ENCODE results near the gene DNAJC16. TPM values are rescaled to one million over a fixed set of nuclear protein-coding genes. Genes with fewer than 3 reads are reported as not detected.
"Not testable (repeated sequence)": the region's sequence is repeated elsewhere in the genome, so short reads cannot be mapped to it uniquely, and the experiment has no call there.

Gene DNAJC16
- total RNA-seq, 1 donor from 2014 or later, result 32.5 TPM

DNA sequence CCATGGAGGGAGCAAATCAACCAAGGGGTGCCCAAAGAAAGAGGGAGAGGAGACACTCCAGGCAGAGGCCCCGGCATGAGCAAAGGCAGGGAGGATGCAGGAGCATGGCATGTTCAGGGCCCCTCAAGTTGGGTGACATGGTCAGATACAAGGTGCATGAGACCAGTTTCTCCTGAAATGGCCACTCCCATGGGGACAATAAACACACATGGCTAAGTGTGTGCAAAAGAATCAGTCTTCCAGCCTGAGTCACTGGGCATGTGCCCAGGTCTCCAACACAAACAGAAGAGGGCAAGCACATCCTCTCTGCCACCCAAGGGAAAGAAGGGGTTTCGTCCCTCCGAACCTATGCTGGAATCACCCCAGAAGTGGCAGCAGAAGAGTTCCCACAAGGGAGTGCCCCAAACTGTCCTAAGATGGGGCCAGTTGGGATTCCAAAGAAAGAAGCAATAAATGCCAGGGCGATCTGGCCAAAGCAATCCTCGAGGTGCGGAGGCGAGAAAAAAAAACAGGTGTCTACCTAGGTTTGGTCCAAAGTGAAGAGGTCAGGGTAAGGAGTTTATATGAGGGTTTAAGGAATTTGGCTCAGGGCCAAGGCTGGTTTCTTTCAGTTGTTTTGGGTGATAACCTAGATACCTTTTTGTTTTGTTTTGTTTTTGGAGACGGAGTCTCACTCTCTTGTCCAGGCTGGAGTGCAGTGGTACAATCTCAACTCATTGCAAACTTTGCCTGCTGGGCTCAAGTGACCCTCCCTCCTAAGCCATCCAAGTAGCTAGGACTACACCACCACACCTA is 15.8 kb upstream of the DNAJC16 start:
- no peaks in the 10 kb centered on the region for H3K4me1 Mint-ChIP-seq (ENCODE audit: low read depth, unreplicated experiment)
- no peak overlapping the region for H3K4me3 Mint-ChIP-seq (ENCODE audit: unreplicated experiment)
- H3K36me3 Mint-ChIP-seq (ENCODE audit: unreplicated experiment), result no peaks in the 10 kb centered on the region
- DNase-seq, result no peak
- no peak overlapping the region for H3K27ac Mint-ChIP-seq (ENCODE audit: unreplicated experiment)
- H3K27me3 Mint-ChIP-seq (ENCODE audit: unreplicated experiment), result peaks cover 4% of the 10 kb centered on the region
- H3K9me3 Mint-ChIP-seq (ENCODE audit: unreplicated experiment), result peaks cover 5% of the 10 kb centered on the region
- TF ChIP-seq, protein P1, sequence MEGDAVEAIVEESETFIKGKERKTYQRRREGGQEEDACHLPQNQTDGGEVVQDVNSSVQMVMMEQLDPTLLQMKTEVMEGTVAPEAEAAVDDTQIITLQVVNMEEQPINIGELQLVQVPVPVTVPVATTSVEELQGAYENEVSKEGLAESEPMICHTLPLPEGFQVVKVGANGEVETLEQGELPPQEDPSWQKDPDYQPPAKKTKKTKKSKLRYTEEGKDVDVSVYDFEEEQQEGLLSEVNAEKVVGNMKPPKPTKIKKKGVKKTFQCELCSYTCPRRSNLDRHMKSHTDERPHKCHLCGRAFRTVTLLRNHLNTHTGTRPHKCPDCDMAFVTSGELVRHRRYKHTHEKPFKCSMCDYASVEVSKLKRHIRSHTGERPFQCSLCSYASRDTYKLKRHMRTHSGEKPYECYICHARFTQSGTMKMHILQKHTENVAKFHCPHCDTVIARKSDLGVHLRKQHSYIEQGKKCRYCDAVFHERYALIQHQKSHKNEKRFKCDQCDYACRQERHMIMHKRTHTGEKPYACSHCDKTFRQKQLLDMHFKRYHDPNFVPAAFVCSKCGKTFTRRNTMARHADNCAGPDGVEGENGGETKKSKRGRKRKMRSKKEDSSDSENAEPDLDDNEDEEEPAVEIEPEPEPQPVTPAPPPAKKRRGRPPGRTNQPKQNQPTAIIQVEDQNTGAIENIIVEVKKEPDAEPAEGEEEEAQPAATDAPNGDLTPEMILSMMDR (IDR thresholded peaks at IDR 0.05; ENCODE audit: partially characterized antibody, unreplicated experiment), result no peak

DNA sequence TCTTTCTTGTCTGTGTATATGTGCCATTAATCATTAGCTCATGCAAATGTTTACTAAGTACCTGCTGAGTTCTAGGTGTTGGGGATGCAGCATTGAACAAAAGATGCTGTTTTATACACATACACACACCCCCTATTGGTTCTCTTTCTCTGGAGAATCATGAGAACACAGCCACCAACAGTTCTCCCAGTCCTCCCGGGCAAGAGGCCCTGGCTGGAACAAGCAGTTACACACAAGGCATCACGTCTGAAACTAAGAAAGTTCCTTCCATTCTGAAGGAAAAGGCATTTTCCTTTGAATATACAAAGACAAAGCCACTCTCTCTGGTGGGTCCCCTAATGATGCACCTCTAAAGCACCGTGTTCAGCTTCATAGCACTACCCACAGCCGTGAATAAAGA is 13.5 kb upstream of the DNAJC16 start:
- Mint-ChIP-seq H3K9me3 (ENCODE audit: unreplicated experiment) (peaks cover 3% of the 10 kb centered on the region), H3K36me3 (ENCODE audit: unreplicated experiment) (no peaks in the 10 kb centered on the region), H3K27ac (ENCODE audit: unreplicated experiment) (no peak overlapping the region), H3K27me3 (ENCODE audit: unreplicated experiment) (peaks cover 4% of the 10 kb centered on the region), H3K4me3 (ENCODE audit: unreplicated experiment) (no peak overlapping the region), H3K4me1 (ENCODE audit: low read depth, unreplicated experiment) (no peaks in the 10 kb centered on the region)
- DNase-seq, result no peak
- TF ChIP-seq, protein P1 (IDR thresholded peaks at IDR 0.05; ENCODE audit: partially characterized antibody, unreplicated experiment), result no peak

DNA sequence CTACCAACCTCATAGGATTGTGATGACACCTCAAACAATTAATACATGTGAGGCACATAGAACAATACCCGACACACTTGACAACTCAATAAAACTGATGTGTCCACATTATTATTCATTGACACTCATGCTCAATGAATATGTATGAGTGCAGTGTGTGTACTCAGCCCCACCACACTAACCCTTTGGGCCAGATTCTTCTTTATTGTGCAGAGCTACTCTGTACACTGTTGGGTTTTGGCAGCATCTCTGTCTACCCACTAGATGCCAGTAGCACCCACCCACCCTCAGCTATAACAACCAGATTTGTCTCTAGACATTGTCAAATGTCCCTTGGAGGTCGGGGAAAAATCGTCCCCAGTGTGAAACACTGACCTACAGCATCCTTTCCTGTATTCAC is 12.7 kb upstream of the DNAJC16 start:
- H3K27me3 Mint-ChIP-seq (ENCODE audit: unreplicated experiment), result peaks cover 4% of the 10 kb centered on the region

DNA sequence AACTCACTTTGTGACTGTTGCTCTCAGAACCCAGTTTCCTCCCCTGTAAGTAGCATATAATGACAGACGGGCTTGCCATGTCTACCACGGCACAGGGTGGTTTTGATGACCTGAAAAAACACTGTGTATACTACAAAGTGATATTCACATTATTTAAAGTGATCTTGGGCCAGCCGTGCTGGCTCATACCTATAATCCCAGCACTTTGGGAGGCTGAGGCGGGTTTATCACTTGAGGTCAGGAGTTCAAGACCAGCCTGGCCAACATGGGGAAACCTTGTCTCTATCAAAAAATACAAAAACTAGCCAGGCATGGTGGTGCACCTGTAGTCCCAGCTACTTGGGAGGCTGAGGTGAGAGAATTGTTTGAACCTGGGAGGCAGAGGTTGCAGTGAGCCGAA is 12.1 kb upstream of the DNAJC16 start:
- not testable (repeated sequence) for DNase-seq

More for the DNA sequence above, 12.7 kb upstream of the DNAJC16 start:
- Mint-ChIP-seq H3K4me1 (ENCODE audit: low read depth, unreplicated experiment) (no peaks in the 10 kb centered on the region), H3K27ac (ENCODE audit: unreplicated experiment) (no peak overlapping the region), H3K4me3 (ENCODE audit: unreplicated experiment) (no peak overlapping the region), H3K36me3 (ENCODE audit: unreplicated experiment) (no peaks in the 10 kb centered on the region), H3K9me3 (ENCODE audit: unreplicated experiment) (peaks cover 3% of the 10 kb centered on the region)
- TF ChIP-seq, protein P1 (IDR thresholded peaks at IDR 0.05; ENCODE audit: partially characterized antibody, unreplicated experiment), result no peak
- DNase-seq, result no peak

DNA sequence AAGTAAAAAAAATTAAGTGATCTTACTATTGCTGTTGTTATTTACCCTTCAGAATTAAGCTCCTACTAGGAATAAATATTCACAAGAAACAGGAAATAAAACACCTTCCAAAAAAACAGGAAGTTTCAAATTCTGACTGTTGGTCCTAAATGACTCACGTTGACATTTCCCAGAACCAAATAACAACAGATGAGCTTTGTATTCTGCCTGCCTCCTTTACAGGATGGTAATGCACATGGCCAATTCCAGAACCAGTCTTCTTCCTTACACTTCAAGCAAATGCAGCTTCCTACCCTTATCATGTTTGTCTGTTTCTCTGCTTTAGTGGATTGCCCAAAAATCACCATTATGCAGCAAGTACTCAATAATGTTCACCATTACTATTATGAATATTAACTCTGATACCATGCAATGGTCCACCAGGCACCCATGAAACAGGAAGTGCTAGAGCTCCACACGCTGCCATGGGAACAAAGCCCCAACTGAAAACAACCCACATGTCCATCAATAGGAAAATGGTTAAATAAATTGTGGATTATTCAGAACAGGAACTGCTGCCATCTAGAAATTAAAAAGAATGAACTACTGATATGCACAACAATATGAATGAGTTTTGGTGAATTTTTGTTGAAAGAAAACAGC is 11.5 kb upstream of the DNAJC16 start:
- peaks cover 4% of the 10 kb centered on the region for H3K27me3 Mint-ChIP-seq (ENCODE audit: unreplicated experiment)
- TF ChIP-seq, protein P1 (IDR thresholded peaks at IDR 0.05; ENCODE audit: partially characterized antibody, unreplicated experiment), result no peak
- DNase-seq, result no peak
- H3K9me3 Mint-ChIP-seq (ENCODE audit: unreplicated experiment), result peaks cover 3% of the 10 kb centered on the region
- no peak overlapping the region for H3K4me3 Mint-ChIP-seq (ENCODE audit: unreplicated experiment)
- H3K4me1 Mint-ChIP-seq (ENCODE audit: low read depth, unreplicated experiment), result no peaks in the 10 kb centered on the region
- peaks cover 4% of the 10 kb centered on the region for H3K36me3 Mint-ChIP-seq (ENCODE audit: unreplicated experiment)
- no peak overlapping the region for H3K27ac Mint-ChIP-seq (ENCODE audit: unreplicated experiment)

More for the DNA sequence above, 12.1 kb upstream of the DNAJC16 start:
- not testable (repeated sequence) for H3K4me1 Mint-ChIP-seq (ENCODE audit: low read depth, unreplicated experiment); H3K27me3 Mint-ChIP-seq (ENCODE audit: unreplicated experiment); H3K4me3 Mint-ChIP-seq (ENCODE audit: unreplicated experiment); H3K9me3 Mint-ChIP-seq (ENCODE audit: unreplicated experiment); H3K36me3 Mint-ChIP-seq (ENCODE audit: unreplicated experiment); H3K27ac Mint-ChIP-seq (ENCODE audit: unreplicated experiment)

All from glutamatergic neuron (in vitro differentiated cells).